Measurements from ENCODE around the gene C1RL. TPM values are rescaled to one million over a fixed set of nuclear protein-coding genes. Genes with fewer than 3 reads are reported as not detected.

C1RL gene
- total and polyA plus RNA-seq, 11 donors = 5.4 to 27.1 (median 7.9) TPM

DNA sequence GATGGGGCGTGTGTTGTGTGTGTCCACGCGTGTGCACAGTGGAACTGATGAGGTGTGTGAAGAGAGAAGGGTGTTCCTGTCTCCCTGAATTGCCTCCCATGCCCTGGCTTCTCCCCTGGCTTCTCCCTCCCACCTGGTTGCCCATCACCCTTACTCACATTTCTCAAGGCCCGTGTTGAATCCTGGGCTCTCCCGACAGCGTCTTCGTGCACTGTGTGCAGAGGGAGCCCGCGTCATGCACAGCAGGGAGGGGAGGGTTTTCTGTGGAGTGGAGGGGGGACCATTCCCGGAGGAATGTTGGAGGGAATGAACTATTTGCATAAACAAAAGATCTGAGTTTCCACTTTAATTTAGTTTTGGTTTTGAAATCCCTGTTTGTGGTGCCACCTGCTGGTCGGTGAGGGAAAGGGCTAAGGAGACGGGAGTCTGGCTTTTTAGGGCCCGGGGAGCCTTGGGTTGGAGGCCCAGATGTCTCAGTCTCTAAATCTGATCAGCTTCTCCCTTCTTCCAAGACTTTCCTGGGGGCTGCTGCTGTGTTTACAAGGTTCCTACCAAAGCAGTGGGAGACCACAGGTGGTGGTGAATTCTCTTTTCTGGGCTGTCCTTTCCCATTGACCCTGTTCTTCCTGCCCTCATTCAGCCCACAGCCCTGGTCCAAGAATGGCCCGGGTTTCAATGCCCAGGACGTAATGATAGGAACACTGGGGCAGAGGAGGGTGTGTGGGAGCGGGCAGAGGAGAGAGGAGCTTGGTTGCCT, 16.6 kb downstream of the C1RL start, which contains the start of gene C1R:
TSS of gene C1R (minus strand) at position 217 of the 757 bp plus-strand sequence. CDS start at position 160, 57 bp downstream.
- Histone ChIP-seq H3K27ac (peak within 1 kb of the TSS; percentile 41 to 86 (median 72)), H3K27me3 (no peaks in the 10 kb centered on the region), H3K9me3 (no peaks in the 10 kb centered on the region), H3K4me3 (peak within 1 kb of the TSS; percentile 1 to 69 (median 55)), H3K36me3 (peaks cover 0 to 27% (median 13%) of the 10 kb centered on the region in 9 donors), H3K4me1 (peaks cover 0 to 29% (median 7%) of the 10 kb centered on the region in 12 donors)
- peak; percentile 78 to 80 (median 80) for ATAC-seq
- TF ChIP-seq POLR2A (IDR thresholded peaks at IDR 0.05) = no peak
- TF ChIP-seq, protein P1, sequence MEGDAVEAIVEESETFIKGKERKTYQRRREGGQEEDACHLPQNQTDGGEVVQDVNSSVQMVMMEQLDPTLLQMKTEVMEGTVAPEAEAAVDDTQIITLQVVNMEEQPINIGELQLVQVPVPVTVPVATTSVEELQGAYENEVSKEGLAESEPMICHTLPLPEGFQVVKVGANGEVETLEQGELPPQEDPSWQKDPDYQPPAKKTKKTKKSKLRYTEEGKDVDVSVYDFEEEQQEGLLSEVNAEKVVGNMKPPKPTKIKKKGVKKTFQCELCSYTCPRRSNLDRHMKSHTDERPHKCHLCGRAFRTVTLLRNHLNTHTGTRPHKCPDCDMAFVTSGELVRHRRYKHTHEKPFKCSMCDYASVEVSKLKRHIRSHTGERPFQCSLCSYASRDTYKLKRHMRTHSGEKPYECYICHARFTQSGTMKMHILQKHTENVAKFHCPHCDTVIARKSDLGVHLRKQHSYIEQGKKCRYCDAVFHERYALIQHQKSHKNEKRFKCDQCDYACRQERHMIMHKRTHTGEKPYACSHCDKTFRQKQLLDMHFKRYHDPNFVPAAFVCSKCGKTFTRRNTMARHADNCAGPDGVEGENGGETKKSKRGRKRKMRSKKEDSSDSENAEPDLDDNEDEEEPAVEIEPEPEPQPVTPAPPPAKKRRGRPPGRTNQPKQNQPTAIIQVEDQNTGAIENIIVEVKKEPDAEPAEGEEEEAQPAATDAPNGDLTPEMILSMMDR (IDR thresholded peaks at IDR 0.05) = peak; percentile 81 to 94 (median 89)
- peak; percentile 66 to 85 (median 74) for DNase-seq
- WGBS, 4 donors = 11 to 25% (median 13%) methylated on average over 16 of the region's 16 CpGs
- intact Hi-C loops (cut with DNase I) = loop anchor here (1.0 to 10.0 kb wide), 12 partner anchors 16 to 170 kb away; partner anchors contain the start of genes C1S (in 6 of the 10), C12orf57 (in 5 of the 10), RNU7-1 (in 4 of the 10) and C1RL (in 1 of the 10)

DNA sequence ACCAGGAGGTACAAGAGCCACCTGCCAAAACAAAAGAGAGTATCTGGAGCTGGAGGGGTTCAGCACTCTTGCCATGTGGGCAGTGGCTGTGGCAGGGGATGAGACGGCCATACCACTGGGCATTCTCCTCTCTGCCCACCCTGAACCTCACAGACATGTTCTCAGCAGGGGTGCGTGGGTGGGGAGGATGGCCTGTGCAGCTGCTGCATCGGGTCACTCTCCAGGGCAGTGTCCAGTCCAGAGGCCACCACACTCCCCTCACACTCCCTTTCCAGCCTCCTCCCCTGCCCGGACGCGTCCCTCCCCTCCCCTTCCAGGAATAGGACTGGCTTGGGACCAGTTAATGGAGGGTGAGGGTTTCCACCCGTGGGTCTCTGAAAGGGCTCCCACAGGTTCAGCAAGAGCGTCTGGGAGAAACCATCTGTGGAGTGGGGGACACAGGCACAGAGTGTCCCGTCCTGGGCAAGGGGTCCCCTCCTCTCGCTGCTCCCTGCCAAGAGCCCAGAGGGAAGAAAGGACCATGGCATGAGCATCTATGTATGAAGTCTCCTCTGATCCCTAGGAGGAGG, 17.3 kb downstream of the C1RL start:
- H3K27ac ChIP-seq = peak overlapping the region in 11 of 12 donors; percentile 41 to 86 (median 73)
- TF ChIP-seq, protein P1 (IDR thresholded peaks at IDR 0.05) = no peak
- no peak for TF ChIP-seq POLR2A (IDR thresholded peaks at IDR 0.05)
- peak overlapping the region; percentile 1 to 69 (median 55) for H3K4me3 ChIP-seq
- no peaks in the 10 kb centered on the region for H3K9me3 ChIP-seq
- H3K27me3 ChIP-seq = no peaks in the 10 kb centered on the region
- ATAC-seq (peak; percentile 57 to 86 (median 77)), DNase-seq (peak in 4 of 5 donors; percentile 42 to 74 (median 66))
- 30 to 44% (median 39%) methylated on average over 5 to 10 of the region's 10 CpGs for WGBS, 4 donors
- H3K36me3 ChIP-seq = peaks cover 0 to 33% (median 13%) of the 10 kb centered on the region in 9 donors
- H3K4me1 ChIP-seq = peaks cover 0 to 29% (median 7%) of the 10 kb centered on the region in 12 donors
- intact Hi-C loops (cut with DNase I) = loop anchor here (1.0 to 10.0 kb wide), 12 partner anchors 17 to 169 kb away; partner anchors contain the start of genes C1S (in 7 of the 10), C12orf57 (in 5 of the 10), RNU7-1 (in 4 of the 10) and C1RL (in 1 of the 10)

- intact Hi-C loops (cut with DNase I) = loop anchor here in 8 of 10 donors (1.0 to 10.0 kb wide), 7 partner anchors 31 to 169 kb away; partner anchors contain the start of genes C12orf57 (in 4 of the 8), RNU7-1 (in 4 of the 8) and C1S (in 1 of the 8)
- H3K36me3 ChIP-seq = peaks cover 0 to 38% (median 13%) of the 10 kb centered on the region in 9 donors
- no peak for ATAC-seq
- TF ChIP-seq, protein P1 (IDR thresholded peaks at IDR 0.05) = no peak
- no peak for TF ChIP-seq POLR2A (IDR thresholded peaks at IDR 0.05)
- H3K4me1 ChIP-seq = peaks cover 0 to 29% (median 7%) of the 10 kb centered on the region in 12 donors
- no peaks in the 10 kb centered on the region for H3K9me3 ChIP-seq
- 83 to 86% (median 84%) methylated on average over 7 of the region's 7 CpGs for WGBS, 4 donors
- H3K27ac ChIP-seq = peak overlapping the region; percentile 41 to 86 (median 72)
- no peaks in the 10 kb centered on the region for H3K27me3 ChIP-seq
- H3K4me3 ChIP-seq = peak overlapping the region in 11 of 12 donors; percentile 38 to 69 (median 56)
- DNase-seq = no peak
Measured at GRCh38 chr12:7091171-7091570, 17.8 kb downstream of the C1RL start.

All from heart left ventricle (tissue), 16 donors.